PC-9 (cell line): ENCODE results near the gene PPP1R3G.

Experiments
- EZH2 ChIP-seq: fragments of 200-600 bp; sonication (generic); IDR thresholded peaks from 2 replicates; pipeline ENCODE4 v1.8.0; 2017; ENCODE audit warnings: antibody characterized with exemption, low read depth
- TF ChIP-seq, protein P1 (sequence below): fragments of 200-600 bp; sonication (generic); conservative IDR thresholded peaks from 2 replicates; pipeline ENCODE4 v1.6.1; 2017; ENCODE audit warnings: mixed run types, antibody characterized with exemption, mild to moderate bottlenecking, moderate library complexity

DNA sequence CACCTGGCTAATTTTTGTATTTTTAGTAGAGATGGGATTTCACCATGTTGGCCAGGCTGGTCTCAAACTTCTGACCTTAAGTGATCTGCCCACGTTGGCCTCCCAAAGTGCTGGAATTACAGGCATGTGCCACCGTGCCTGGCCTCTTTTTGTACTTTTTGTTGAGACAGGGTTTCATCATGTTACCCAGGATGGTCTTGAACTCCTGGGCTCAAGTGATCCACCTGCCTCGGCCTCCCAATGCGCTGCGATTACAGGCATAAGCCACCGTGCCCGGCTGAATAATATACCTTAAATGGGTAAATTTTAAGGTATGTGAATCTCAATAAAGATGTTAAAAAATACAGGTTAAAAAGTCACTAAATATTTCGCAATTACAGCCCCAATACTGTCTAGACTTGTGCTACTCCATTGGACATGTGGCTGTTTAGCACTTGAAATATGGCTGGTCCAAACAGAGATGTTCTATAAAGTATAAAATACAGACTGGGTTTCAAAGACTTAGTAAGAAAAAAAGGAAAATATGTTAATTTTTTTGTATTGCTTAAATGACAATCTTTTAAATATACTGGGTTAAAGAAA is 42.1 kb downstream of the PPP1R3G start:
- TF ChIP-seq, protein P1, sequence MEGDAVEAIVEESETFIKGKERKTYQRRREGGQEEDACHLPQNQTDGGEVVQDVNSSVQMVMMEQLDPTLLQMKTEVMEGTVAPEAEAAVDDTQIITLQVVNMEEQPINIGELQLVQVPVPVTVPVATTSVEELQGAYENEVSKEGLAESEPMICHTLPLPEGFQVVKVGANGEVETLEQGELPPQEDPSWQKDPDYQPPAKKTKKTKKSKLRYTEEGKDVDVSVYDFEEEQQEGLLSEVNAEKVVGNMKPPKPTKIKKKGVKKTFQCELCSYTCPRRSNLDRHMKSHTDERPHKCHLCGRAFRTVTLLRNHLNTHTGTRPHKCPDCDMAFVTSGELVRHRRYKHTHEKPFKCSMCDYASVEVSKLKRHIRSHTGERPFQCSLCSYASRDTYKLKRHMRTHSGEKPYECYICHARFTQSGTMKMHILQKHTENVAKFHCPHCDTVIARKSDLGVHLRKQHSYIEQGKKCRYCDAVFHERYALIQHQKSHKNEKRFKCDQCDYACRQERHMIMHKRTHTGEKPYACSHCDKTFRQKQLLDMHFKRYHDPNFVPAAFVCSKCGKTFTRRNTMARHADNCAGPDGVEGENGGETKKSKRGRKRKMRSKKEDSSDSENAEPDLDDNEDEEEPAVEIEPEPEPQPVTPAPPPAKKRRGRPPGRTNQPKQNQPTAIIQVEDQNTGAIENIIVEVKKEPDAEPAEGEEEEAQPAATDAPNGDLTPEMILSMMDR, result no peak
- no peak for TF ChIP-seq EZH2
